ENCODE data around the gene EDEM1.

DNA sequence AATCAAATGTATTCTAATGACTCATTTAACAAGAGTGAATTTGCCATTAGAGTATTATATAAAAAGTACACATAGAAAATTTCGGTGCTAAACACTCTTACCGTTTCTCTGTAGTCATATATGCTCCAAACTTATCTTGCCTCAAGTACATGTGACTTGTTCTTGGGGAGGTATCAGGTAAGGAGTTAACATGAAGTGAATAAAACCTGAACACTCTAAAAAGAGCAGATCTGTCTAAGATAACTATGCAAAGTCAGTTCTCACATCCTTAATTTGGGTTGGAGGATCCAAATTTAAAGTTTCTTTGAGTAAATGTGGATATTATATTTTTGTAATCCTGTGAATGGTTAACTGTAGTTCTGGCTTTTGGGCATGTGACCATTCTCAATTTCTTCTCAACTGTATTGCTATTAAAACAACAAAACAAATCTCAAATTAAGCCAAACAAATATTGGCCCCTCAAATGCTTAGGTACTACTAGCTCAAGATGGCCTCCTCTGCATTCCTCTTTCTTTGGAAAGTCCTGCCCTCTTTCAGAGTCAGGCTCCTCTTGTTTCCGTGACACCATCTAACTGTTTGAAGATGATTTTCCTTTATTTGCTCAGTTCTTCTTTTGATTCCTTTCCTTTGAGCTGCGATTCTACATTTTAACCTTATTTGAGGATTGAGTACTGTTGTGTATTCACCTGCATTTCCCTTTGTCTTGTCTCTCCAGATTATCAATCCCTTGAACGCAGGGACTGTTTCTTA is 4.2 kb downstream of the EDEM1 start:
- TF ChIP-seq, protein P1, sequence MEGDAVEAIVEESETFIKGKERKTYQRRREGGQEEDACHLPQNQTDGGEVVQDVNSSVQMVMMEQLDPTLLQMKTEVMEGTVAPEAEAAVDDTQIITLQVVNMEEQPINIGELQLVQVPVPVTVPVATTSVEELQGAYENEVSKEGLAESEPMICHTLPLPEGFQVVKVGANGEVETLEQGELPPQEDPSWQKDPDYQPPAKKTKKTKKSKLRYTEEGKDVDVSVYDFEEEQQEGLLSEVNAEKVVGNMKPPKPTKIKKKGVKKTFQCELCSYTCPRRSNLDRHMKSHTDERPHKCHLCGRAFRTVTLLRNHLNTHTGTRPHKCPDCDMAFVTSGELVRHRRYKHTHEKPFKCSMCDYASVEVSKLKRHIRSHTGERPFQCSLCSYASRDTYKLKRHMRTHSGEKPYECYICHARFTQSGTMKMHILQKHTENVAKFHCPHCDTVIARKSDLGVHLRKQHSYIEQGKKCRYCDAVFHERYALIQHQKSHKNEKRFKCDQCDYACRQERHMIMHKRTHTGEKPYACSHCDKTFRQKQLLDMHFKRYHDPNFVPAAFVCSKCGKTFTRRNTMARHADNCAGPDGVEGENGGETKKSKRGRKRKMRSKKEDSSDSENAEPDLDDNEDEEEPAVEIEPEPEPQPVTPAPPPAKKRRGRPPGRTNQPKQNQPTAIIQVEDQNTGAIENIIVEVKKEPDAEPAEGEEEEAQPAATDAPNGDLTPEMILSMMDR (conservative IDR thresholded peaks at IDR 0.05) = no peak
- no peak for TF ChIP-seq ZFX (IDR thresholded peaks at IDR 0.05)
